Retinal pigment epithelial cell (primary cell): ENCODE data around the gene FXYD7.

ENCODE experiments used
- DNase-seq: peaks from one replicate; pipeline ENCODE4 v3.0.0-alpha.2; 2010; ENCODE audit warnings: low read depth
- H3K4me3 ChIP-seq: 2 replicates; pipeline ENCODE4 v1.5.1; 2011; ENCODE audit warnings: mild to moderate bottlenecking, low read length, control low read depth, moderate library complexity
- CTCF ChIP-seq: conservative IDR thresholded peaks from 2 replicates; pipeline ENCODE4 v1.5.1; 2011; ENCODE audit warnings: low read depth, low read length, control low read depth, inconsistent platforms

FXYD7 gene

DNA sequence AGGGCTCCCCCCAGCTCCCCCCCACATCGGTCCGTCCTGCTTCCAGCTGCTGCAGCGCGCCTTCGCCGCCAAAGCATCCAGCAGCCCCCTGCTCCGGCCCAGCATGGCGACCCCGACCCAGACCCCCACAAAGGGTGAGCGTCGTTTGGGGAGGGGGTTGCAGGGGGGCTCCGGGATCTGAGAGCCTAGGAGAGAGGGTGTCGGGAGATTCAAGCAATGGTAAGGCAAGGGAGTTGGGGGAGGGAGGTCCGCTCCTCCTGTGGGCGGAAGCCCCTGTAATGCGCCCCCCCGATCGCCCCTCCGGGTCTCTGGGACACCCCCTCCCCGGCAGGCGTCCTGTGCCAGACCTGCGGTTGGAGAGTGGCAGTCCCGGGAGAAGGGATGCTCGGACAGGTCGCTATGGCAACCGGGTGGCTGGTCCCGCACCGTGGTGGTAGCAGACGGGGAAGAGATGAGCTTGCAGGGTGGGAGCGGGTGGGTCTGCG, at the start of gene FXYD7:
Gene FXYD7 (plus strand): TSS at position 25 of the 485 bp plus-strand sequence. CDS start 79 bp downstream, at position 104.
- no peak for DNase-seq
- TF ChIP-seq CTCF, result no peak
- H3K4me3 ChIP-seq, result no peak within 1 kb of the TSS

GRCh38 chr19:35093430-35093829, 49.6 kb upstream of the FXYD7 start:
- no peak for DNase-seq
- TF ChIP-seq CTCF, result no peak
- no peak overlapping the region for H3K4me3 ChIP-seq

GRCh38 chr19:35093941-35094647, 49.0 kb upstream of the FXYD7 start:
- TF ChIP-seq CTCF, result no peak
- no peak overlapping the region for H3K4me3 ChIP-seq
- no peak for DNase-seq

DNA sequence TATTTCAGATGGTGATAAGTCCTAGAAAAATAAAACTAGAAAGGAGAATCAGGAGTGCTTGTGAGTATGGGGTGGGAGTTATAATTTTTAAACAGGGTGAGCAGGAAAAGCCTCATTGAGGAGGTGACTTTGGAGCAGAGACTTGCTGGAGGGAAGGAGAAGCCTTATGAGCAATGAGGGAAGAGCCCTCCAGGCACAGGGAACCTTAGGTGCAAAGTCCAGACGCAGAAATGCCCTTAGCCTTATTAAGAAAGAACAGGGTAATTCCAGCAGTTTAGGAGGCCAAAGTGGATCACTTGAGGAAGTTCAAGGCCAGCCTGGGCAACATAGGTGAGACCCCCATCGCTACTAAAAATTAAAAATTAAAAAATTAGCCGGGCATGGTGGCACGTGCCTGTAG, 48.4 kb upstream of the FXYD7 start:
- no peak for DNase-seq
- TF ChIP-seq CTCF, result no peak
- H3K4me3 ChIP-seq, result no peak overlapping the region

GRCh38 chr19:35095667-35096368, 47.2 kb upstream of the FXYD7 start:
- no peak for DNase-seq
- no peak overlapping the region for H3K4me3 ChIP-seq
- TF ChIP-seq CTCF, result no peak

- DNase-seq, result no peak
- H3K4me3 ChIP-seq, result no peak overlapping the region
- no peak for TF ChIP-seq CTCF
Observed at GRCh38 chr19:35098413-35099049, 44.5 kb upstream of the FXYD7 start.
